Subcutaneous adipose tissue (tissue), 4 donors: Measurements from ENCODE around the gene CFAP92. TPM values are rescaled to one million over a fixed set of nuclear protein-coding genes. Genes with fewer than 3 reads are reported as not detected.

Experiments used
- total RNA-seq, 4 donors: library from RNA; depleted of rRNA; stranded (reverse); fragments of >200 nt; gene quantifications; one replicate each; pipeline ENCODE4 v1.1.0, GENCODE V29; 2016
- TF ChIP-seq, protein P1 (sequence below): fragments of 450-650 bp; IDR thresholded peaks from one replicate; pipeline ENCODE4 v1.5.1; 2016; ENCODE audit warnings: low read depth, mild to moderate bottlenecking, control low read depth, antibody characterized with exemption, moderate library complexity

Gene CFAP92
- total RNA-seq, 4 donors from 2014 or later = 0.22 to 1.5 (median 0.90) TPM

GRCh38 chr3:128992926-128993460 lies 883 bp downstream of the CFAP92 start:
- TF ChIP-seq, protein P1, sequence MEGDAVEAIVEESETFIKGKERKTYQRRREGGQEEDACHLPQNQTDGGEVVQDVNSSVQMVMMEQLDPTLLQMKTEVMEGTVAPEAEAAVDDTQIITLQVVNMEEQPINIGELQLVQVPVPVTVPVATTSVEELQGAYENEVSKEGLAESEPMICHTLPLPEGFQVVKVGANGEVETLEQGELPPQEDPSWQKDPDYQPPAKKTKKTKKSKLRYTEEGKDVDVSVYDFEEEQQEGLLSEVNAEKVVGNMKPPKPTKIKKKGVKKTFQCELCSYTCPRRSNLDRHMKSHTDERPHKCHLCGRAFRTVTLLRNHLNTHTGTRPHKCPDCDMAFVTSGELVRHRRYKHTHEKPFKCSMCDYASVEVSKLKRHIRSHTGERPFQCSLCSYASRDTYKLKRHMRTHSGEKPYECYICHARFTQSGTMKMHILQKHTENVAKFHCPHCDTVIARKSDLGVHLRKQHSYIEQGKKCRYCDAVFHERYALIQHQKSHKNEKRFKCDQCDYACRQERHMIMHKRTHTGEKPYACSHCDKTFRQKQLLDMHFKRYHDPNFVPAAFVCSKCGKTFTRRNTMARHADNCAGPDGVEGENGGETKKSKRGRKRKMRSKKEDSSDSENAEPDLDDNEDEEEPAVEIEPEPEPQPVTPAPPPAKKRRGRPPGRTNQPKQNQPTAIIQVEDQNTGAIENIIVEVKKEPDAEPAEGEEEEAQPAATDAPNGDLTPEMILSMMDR = no peak

DNA sequence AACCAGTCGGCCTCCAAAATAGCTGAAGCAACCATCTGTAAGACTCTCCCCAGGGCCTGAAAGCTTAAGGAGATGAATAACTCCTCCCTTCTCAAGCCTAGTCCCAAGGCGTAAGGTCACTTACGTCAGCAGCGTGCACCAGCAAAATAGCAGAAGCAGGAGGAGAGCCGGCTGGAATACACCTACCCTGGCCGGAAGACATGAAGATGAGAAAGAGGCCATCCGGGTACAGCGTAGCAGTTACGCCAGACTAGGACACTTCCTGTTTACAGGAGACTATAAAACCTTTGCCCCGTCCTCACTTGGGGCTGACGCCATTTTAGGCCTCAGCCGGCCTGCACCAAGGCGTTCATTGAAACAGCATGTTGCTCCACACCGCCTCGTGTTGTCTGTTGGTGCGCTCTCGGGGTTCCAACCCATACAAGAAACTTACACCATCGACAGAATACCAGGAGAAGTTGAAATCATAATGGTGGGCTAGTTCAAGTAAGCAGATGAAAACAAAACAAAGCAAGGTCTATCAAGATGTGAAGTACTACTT lies 2.5 kb downstream of the CFAP92 start:
- TF ChIP-seq, protein P1 = no peak

- TF ChIP-seq, protein P1 = no peak
Measured at GRCh38 chr3:128988286-128988685, 5.6 kb downstream of the CFAP92 start.

GRCh38 chr3:128987302-128988100 lies 6.4 kb downstream of the CFAP92 start:
- TF ChIP-seq, protein P1 = no peak

DNA sequence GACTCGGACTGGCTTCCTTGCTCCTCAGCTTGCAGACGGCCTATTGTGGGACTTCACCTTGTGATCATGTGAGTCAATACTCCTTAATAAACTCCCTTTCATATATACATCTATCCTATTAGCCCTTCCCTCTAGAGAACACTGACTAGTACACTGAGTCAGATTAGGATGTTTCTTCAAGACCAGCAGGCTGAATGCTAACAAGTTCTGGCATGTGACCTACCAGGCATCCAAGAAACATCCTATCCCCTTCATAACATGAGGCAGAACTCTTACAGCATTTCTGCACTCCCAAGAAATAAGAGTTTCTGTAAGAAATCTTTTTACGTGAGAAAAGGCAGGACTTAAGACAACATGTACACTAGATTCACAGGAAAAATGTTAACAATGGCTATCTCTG lies 9.3 kb downstream of the CFAP92 start:
- TF ChIP-seq, protein P1 = no peak

GRCh38 chr3:128983293-128984069 lies 10.4 kb downstream of the CFAP92 start:
- TF ChIP-seq, protein P1 = no peak

GRCh38 chr3:128975276-128975675 lies 18.6 kb downstream of the CFAP92 start:
- TF ChIP-seq, protein P1 = no peak
